ENCODE results near the gene ATP2A1.

Gene ATP2A1
- long read RNA-seq, donor 1, partial matches to known transcripts, result 17 of 23 reads
- long read RNA-seq, donor 1, other reads (novel, unspliced or antisense), result 6 of 23 reads
- long read RNA-seq, donor 2, result 0 reads
- long read RNA-seq, donor 3, result 0 reads
- long read RNA-seq, donor 4, partial matches to known transcripts, result 7 of 7 reads
- long read RNA-seq, donor 4, other reads (novel, unspliced or antisense), result 0 of 7 reads
- long read RNA-seq, donor 5, partial matches to known transcripts, result 0 of 5 reads
- long read RNA-seq, donor 5, other reads (novel, unspliced or antisense), result 5 of 5 reads
- long read RNA-seq, donor 6, result 0 reads
- long read RNA-seq, donor 7, result 0 reads
- long read RNA-seq, donor 8, result 0 reads

- DNase-seq, result no peak
Measured at GRCh38 chr16:28878083-28878926, at the start of gene ATP2A1. TSS of gene ATP2A1 (plus strand) at chr16:28878488. CDS start at chr16:28878672, 184 bp downstream.

GRCh38 chr16:28829747-28830146 is 48.5 kb upstream of the ATP2A1 start:
- no peak for DNase-seq

DNA sequence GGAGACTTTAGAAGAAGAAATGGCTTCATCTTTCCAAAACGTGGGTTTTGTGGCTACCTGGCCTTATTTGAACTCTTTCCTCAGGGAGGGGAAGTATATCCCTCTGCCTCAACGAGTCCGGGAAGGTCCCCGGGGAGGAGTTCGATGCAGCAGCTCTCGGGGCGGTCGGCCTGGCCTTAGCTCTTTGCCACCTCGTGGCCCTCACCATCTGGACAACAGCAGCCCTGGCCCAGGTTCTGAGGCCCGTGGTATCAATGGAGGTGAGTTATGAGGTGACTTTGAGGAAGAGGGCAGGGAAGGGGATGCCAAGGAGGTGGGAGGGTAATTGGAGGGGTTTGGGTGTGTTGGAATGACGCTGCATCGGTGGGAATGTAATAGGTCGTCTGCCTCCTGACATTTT is 47.8 kb upstream of the ATP2A1 start:
- DNase-seq, result no peak

GRCh38 chr16:28834349-28834748 is 43.9 kb upstream of the ATP2A1 start:
- DNase-seq, result no peak

GRCh38 chr16:28834873-28835863 is 43.1 kb upstream of the ATP2A1 start:
- no peak for DNase-seq

- DNase-seq, result no peak
Measured at GRCh38 chr16:28835864-28836760, 42.2 kb upstream of the ATP2A1 start.

DNA sequence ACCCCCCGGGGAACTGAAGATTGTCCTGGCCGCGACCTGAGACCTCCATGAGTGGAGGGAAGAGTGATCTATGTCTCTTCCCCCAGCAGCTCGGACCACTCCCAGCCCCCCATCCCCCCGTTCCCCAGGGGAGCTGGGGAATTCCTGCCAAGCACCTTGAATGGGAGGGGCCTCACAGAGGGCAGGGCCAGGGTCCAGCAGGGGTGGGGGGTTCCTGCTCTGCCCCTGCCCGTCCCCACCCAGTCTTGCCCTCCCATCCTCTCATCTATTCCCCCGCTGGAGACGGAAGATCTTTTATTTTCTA is 41.6 kb upstream of the ATP2A1 start:
- DNase-seq, result no peak

- no peak for DNase-seq
Measured at GRCh38 chr16:28837672-28838557, 40.4 kb upstream of the ATP2A1 start.

DNA sequence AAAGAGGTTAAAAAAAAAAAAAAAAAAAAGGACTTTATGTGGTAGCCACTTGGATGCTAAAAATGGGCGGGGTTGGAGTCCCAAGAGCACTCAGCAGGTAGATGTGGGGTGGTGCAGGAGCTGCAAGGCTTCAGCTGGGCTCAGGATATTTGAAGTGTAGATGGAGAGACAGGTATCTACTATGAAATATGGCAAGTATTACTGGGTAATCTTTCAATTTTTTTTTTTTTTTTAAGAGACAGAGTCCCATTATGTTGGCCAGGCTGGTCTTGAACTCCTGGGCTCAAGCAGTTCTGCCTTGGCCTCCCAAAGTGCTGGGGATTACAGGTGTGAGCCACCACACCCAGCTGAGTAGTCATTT is 39.8 kb upstream of the ATP2A1 start:
- no peak for DNase-seq

GRCh38 chr16:28839004-28839639 is 39.2 kb upstream of the ATP2A1 start:
- DNase-seq, result no peak

DNA sequence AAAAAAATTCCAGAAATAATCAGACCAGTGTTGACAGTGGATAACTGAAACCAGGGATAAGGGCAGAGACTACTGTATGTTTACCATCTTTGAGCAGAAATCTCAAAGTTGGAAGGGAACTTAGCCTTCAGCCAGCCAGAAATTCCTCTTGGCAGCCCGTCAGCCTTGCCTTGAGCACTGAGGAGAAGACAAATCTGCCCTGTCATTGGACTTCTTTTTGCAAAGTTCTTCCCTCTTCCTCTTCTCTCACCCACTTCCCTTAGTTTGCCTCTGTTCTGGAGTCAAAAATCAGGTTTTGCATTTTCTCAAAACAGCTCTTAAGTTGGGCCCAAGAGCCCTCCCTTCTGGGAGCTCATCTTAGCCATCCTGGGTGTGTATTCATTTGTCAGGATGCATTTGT is 38.4 kb upstream of the ATP2A1 start:
- DNase-seq, result no peak

GRCh38 chr16:28842696-28843095 is 35.6 kb upstream of the ATP2A1 start:
- DNase-seq, result no peak

DNA sequence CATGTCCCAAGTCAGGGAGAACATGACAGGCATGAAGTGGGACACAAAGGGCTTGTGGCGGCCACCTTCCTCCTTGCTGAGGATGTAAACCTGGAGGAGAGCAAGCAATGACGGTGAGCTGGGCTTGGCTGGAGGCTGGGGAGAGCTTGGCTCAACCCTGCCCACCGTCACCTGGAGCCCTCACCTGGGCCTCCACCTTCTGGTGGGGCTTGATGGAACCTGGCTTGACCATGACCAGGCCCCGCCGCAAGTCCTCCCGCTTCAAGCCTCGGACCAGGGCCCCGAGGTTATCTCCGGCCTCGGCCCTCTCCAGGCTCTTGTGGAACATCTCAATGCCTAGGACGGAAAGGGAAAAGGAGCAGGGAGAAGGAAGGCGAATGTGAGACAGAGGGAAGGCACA is 34.5 kb upstream of the ATP2A1 start:
- no peak for DNase-seq

GRCh38 chr16:28844226-28844885 is 33.9 kb upstream of the ATP2A1 start:
- DNase-seq, result no peak

DNA sequence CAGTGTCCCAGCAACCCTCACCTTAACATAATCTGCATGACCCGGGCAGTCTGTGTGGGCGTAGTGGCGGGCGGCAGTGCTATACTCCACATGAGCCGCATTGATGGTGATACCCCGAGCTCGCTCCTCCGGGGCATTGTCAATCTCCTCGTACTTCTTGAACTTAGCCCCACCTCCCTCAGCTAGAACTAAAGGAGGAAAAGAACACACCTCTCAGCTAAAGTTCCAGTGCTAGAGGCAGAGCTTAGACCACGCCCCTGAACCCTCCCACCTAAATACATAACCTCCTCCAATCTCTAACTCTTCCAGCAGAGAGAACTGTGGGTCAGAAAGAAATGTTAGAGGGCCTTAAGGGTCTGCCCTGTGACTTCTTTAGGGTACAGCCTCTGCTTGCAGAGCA is 33.0 kb upstream of the ATP2A1 start:
- no peak for DNase-seq

GRCh38 chr16:28845761-28846079 is 32.6 kb upstream of the ATP2A1 start:
- DNase-seq, result no peak

DNA sequence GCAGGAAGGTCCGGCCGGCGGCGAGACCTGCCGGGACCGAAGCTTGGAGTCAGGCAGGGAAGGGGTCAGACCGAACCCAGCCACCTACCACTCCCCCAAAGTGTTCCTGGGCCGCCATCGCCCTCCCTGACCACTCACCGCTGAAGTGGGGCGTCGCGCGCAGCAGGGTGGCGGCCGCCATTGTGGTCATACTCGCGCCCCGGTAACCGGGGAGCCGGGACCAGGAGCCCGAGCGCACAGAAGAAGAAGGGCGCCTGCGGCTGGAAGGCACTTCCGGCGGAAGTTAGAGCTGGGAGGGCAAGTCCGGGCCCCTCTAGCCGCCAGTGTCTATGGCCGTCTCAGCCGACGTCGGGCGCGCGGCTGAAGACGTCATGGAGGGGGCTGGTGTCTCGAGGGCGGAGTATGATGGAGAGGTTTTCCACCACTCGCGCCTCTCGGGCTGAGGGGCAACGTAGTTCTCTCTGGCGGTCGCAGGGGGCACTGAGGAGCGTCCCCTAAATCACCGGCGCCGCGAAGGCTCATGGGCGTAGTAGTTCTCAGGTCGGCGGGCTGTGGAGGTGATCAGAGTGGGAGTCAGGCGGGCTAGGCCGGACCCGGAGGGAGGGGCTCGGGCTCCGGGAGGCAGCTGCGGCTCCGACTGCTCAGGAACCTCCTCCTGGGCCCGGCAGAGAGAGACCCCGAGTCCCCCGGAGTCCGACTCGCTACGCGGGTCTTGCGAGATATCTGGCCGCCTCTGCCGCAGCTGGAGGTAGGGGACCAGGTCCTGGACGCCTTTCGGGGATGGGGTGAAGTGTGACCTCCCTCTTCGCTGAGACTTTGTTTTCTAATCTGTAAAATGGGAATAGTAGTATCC is 32.0 kb upstream of the ATP2A1 start, which contains the start of gene TUFM:
Gene TUFM, minus strand, starts transcription at position 269 of the 853 bp plus-strand sequence. Its CDS starts 79 bp downstream, at position 190.
- DNase-seq, result peak; percentile 92

GRCh38 chr16:28846933-28847273 is 31.4 kb upstream of the ATP2A1 start:
- DNase-seq, result no peak

GRCh38 chr16:28858421-28858820 is 19.9 kb upstream of the ATP2A1 start:
- DNase-seq, result no peak

Data from right kidney (tissue), 9 donors.